DMS53 treated with DMSO at 0.1 percent for 48 hours (cell line): ENCODE data around the gene WFDC12.
"Not testable (repeated sequence)": the region's sequence is repeated elsewhere in the genome, so short reads cannot be mapped to it uniquely, and the experiment has no call there.

Experiments
- DNase-seq: peaks from one replicate; lab custom pipeline; 2025; ENCODE audit not compliant: unreplicated experiment; lab: John Stamatoyannopoulos, UW

Gene WFDC12, protein sequence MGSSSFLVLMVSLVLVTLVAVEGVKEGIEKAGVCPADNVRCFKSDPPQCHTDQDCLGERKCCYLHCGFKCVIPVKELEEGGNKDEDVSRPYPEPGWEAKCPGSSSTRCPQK

DNA sequence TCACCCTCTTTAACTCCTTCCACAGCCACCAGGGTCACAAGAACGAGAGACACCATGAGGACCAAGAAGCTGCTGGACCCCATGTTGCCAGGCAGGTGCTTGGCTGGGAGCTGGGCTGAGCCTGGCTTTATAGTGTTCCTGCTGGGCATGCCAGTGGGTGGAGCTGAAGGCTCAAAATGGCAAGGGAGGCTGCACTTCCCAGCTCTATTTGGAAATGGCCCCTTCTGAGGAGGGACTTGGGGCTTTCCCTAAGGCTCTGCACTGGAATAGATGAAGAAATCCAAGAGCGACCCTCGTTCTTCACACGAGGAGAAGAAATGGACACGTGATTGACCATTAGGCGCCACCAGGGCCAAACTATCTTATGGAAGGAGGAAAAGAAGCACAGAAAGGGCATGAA, at the start of gene WFDC12:
Gene WFDC12, minus strand, starts transcription at position 101 of the 400 bp plus-strand sequence. Its CDS starts 18 bp downstream, at position 83.
- DNase-seq: no peak

DNA sequence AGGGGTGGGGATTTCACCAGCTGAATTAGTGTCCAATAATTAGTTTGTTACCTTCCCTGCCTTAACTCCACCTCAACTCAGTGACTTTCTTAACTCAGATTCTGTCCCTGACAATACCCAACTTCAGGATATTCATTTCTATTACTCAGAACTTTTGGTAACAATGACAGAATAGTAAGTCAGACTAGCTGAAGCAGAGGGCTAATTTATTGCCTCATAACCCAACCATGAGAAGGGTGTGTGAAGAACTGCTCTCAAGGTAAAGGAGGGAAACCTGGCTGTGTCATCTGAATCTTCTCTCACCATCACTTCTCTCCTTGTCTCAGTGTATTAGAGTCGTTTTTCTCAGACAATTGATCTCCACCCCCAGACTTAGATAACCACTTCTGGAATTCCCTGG, 49.3 kb upstream of the WFDC12 start:
- no peak for DNase-seq

DNA sequence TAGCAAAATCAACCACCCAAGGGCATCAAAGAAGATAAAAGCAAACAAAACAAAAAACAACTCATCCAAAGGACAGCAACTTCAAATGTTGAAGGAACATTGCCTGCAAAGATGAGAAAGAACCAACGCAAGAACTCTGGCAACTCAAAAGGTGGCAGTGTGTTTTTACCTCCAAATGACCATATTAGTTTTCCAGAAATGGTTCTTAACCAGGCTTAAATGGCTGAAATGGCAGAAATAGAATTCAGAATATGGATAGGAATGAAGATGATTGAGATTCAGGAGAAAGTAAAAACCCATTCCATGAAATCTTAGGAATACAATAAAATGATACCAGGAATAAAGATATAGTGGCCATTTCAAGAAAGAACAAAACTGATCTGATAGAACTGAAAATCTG, 40.6 kb upstream of the WFDC12 start:
- DNase-seq: no peak

DNA sequence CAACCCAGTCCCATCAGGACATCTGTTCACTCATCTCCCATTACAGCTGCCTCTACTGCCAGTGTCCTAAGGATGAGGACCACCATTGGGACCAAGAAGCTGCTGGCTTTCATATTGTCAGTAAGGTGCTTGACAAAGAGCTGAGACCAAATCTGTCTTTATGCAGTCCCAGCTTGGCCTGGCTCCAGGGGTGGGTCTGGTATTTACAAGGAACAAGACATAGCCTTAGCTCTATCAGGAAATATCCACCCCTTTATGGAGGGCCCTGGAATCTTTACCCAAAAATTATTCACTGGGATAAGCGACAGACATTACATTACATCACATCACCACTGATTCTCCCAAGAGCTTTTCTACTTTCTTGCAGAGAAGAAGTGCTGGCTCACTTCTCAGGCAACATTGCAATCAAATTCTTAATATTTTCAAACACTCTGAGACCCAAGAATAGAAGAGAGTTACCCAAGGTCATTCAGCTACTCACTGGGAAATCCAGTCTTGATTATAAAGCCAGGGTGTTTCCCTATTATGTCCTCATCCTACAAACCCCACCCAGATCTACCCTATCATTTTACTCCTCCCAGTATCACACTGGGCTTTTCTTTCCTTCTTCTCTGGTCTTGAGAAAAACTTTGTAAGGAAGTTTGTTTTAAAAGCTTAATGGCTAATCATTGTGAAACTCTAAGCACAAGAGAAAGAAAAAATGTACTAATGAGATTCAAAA, 39.0 kb upstream of the WFDC12 start:
- no peak for DNase-seq

DNA sequence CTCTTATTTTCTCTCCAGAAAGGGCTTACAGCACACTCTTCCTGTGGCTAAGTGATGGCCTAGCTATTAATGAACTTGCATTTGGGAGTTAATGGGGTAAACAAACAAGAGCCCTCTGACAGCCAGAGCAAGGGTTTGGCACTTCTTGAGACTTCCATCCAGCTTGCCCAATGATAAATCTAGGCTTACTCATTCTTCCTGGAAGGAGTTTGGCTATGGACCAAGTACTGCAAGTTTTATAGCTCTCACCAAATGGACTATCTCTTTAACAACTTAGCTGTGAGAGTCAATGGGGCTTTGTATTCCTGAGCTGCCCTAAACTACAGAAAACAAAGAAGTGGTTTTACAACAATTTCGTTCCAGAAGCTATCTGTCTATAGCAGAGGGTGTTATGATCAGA, 33.7 kb upstream of the WFDC12 start:
- DNase-seq: no peak

DNA sequence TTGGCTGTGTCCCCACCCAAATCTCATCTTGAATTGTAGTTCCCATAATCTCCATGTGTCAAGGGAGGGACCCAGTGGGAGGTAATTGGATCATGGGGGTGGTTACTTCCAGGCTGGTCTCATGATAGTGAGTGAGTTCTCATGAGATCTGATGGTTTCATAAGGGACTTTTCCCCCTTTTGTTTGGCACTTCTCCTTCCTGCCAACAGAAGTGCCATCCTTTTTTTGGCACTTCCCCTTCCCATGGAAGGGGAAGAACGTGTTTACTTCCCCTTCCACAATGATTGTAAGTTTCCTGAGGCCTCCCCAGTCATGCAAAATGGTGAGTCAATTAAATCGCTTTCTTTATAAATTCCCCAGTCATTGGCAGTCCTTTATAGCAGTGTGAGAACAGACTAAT, 32.4 kb upstream of the WFDC12 start:
- DNase-seq: no peak

DNA sequence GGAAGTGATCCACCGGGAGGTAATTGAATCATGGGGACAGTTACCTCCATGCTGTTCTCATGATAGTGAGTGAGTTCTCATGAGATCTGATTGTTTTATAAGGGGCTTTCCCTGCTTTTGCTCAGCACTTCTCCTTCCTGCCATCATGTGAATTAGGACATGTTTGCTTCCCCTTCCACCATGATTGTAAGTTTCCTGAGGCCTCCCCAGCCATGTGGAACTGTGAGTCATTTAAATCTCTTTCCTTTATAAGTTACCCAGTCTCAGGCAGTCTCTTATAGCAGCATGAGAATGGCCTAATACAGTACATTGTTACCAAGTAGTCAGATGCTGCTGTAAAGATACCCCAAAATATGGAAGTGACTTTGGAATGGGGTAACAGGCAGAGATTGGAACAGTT, 30.5 kb upstream of the WFDC12 start:
- not testable (repeated sequence) for DNase-seq

DNA sequence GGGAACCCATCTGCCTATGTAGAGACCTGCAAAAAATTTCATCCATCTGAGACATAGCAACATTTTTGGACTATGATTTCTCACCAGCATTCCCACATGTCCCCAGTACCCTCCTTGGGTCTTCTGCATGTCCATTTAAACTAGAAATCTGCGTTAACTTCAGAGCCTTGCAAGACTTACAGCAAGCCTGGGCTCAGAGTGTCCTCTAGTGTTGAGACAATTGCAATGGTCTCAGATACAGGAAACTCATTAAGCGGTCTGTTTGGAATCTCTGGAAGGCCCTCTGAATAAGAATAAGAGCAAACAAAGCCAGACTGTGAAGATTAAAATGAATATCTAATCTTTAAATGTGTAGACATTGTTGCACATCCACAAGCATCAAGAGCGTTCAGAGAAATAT, 29.9 kb upstream of the WFDC12 start:
- DNase-seq: no peak

DNA sequence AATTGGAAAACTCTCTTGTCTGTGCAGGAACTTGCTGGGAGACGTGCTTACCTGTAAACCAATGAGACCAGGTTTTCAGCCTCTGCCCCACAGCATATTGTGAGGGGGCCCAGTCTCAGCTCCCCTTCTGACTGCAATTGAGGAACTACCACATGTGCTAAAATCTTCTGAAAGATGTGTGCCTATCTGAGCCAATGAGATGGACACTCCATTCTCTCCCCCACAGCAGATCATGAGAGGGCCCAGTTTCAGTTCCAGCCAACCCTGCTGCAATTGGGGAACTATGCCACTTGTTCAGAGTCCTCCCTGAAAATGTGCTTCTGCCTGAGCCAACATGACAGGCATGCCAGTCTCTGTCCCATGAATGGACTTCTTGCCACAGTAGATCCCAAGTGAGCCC, 29.5 kb upstream of the WFDC12 start:
- DNase-seq: no peak

DNA sequence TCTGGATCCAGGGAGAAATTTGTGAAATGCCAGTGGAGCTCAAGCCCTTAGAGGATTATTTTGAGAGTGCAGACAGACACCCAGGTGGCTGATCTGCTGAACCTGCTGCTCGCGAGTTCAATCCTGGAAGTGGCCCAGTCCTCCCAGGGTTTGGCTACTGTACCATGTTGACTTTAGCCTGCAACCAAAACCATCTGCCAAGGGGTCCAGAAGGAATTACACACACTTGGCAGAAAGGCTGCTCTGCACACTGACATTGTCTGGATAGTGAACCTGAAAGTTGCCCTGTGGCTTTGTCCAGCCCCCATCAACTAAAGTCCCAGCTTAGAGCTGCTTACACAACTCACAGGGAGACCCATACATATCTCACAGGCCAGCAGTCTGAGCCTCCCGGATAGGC, 28.9 kb upstream of the WFDC12 start:
- DNase-seq: no peak

DNA sequence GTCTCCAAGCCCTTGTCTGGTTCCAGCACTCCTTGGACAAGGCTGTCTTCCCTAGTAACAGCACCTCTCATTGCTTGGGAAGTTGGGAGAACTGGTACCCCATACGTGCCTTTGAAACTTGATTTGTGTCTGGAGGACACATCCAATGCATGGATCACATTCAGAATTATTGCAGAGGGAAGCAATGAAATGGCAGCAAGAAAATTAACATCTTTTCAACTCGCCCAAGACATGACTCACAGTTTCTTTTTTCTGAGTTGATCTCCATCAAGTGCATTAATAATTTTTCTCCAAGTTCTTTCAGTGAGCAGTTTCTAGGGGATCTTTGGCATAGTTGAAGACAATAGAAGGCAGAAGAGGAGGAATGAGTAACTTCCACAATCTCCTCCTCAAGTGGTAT, 28.1 kb upstream of the WFDC12 start:
- DNase-seq: no peak

DNA sequence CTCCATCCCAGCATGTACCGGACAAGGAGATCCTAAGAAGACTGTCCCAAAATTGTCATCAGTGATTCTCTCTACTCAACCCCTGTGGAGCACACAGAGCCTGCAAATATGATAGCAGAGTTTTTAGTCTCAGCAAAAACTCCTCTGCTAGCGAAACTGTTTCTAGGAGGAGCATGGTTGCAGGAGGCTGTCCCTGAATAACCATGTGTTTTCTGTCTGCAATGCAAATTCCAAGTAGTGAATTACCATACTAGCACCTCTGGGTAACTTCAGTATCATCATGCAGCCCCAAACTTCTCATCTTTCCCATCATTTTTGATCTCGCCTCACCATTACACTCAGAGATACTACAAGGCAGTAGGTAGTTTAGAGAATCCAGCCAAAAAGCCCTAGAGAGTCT, 24.8 kb upstream of the WFDC12 start:
- no peak for DNase-seq

DNA sequence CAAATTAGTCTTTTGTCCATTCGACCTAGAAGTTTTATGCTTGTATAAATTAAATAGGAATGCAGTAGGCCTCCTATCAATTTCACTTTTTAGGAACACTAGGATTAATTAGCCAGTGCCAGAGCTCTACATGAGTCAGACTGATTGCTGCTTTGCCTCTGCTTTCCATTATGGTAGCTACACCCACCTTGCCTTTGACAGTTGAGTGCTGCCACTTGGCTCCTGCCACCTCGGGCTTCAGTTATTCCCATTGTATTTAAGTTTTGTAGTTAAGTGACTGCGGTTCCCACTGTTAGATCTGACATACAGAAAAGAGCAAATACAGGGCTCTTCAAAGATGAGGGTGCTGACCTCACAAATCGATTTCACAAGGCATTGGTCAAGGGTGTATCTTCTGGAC, 16.6 kb upstream of the WFDC12 start:
- DNase-seq: no peak

DNA sequence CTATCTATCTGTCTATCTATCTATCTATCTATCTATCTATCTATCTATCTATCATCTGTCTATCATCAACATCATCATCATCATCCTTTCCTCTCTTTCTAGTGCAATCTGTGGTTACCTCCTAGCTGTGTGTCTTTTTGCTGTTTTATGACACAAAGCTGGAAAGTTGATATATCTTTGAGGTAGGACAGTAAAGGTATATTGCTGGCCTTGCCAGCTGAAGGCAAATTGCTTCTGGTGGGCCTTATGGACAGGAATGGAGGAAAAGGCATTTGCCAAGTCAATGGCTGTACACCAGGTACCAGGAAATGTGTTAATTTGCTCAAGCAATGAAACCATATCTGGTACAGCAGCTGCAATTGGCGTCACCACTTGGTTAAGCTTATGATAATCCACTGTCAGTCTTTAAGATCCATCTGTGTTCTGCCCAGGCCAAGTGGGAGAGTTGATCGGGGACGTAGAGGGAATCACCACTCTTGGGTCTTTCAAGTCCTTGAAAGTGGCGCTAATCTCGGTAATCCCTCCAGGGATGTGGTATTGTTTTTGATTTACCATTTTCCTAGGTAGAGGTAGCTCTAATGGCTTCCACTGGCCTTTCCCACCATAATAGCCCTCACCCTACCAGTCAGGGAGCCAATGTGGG, 15.6 kb upstream of the WFDC12 start:
- not testable (repeated sequence) for DNase-seq

DNA sequence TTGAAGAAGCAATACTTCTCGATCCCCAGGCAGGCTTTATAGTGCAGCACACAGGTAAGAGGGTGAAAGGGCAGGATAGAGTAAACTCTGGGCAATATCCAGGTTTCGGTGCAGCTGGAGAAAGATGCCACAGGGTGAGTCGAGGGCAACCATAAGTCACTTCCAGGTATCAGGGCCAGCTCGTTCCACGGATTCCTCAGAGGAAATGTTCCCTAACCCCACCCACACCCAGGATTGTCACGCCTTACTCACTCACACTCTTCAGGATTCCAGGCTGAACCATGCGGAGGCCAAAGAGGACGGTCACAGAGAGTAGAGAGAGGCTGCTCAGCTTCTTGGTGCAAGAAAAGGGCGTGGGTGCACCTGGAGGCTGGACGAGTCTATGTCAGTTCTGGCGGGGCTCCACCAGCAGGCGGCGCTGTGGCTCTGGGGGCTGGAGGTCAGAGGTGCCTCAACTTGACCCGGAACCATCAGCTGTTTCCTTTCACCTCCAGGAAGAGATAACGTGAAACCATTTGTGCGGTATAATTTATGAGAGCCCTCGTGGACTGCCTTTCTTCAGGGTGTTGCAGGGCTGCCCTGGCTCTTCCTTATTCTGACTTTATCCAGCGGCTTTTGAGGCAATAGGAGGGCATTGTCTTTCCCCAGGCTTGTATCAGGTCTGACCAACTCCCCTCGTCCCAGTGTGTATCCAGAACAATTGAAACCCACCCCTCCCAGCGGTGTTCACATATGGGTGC, 14.5 kb upstream of the WFDC12 start:
- peak; percentile 69 for DNase-seq

DNA sequence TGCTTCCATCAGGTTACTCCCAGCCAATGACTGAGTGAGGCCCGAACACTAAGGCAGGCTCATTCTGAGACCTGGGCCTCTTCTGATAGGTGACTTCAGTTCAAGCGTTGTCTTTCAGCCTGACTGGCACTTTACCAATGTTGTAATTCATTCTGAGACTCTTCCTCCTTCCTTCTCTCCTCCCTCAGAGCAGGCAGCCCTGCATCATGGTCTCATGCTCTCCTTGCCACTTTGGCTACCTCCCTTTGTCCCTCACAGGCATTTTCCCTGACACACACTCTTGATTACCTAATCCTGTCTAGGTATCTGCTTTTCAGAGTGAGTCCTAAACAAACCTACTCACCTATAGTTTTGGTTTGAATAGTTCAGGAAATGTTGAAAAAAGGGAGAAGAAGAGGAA, 12.6 kb upstream of the WFDC12 start:
- no peak for DNase-seq

DNA sequence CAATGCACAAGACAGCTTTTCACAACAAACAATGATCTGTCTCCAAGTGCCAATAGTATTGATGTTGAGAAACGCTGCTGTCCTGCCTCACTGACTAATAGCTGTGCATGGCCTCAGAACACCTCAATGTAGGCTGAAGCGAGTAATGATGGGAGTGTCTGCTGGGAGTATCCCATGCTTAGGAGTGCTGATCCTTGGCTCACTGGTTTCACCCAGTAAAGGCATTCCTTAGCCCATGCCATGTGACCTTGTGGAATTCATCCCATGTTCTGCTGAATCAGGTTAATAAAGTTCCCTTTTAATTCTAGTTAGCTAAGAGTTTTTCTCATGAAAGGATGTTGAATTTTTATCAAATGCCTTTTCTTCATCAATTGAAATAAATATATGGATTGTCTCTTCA, 3.8 kb upstream of the WFDC12 start:
- DNase-seq: no peak

DNA sequence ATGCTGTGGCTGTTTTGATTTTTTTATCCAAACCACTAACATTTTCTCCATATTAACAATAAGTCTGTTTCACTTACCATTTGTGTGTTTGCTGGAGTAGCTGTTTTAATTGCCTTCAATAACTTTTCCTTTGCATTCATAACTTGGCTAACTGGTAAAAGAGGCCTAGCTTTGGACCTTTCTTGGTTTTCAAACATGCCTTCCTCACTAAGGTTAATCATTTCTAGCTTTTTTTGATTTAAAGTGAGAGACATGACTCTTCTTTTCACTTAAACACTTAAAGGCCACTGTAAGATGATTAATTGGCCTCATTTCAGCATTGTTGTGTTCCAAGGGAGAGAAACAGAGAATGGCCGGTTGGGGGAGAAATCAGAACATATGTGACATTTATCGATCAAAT, 2.9 kb downstream of the WFDC12 start:
- no peak for DNase-seq

DNA sequence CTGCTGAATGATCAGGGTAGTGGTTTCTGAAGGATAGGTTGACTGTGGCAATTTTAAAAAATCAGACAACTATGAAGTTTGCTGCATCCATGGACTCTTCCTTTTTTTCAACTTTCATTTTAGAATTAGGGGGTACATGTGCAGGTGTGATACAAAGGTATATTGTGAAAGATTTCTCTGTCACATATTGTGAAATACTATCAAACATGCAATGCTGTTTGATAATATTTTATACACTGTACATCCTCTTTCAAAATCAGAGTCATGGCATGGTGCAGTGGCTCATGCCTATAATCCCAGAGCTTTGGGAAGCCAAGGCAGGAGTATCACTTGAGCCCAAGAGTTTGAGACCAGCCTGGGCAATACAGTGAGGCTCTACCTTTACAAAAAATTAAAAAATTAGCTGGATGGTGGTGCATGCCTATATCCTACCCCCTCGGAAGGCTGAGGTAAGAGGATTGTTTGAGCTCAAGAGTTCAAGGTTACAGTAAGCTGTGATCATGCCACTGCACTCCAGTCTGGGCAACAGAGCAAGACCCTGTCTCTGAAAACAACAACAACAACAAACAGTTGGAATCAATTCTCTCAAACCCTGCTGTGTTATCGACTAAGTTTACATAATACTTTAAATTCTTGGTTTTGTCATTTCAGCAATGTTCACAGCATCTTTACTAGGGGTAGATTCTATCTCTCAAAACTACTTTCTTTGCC, 4.6 kb downstream of the WFDC12 start:
- DNase-seq: no peak

DNA sequence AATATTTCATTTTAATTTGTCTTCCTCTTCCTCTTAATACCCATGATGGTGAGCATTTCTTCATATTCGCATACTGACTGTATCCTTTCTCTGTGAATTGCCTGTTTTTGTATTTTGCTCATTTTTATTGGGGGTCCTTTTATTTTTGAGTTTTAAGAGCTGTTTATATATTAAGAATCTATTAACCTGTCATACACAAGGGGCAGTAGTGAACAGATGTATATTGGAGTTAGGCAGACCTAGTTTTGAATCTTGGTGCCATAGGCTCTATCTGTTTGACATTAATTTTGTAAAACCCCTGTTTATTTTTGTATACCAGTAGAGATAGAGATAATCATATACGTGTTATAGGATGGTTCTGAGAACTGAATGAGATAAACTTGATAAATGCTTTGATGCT, 6.2 kb downstream of the WFDC12 start:
- DNase-seq: no peak

DNA sequence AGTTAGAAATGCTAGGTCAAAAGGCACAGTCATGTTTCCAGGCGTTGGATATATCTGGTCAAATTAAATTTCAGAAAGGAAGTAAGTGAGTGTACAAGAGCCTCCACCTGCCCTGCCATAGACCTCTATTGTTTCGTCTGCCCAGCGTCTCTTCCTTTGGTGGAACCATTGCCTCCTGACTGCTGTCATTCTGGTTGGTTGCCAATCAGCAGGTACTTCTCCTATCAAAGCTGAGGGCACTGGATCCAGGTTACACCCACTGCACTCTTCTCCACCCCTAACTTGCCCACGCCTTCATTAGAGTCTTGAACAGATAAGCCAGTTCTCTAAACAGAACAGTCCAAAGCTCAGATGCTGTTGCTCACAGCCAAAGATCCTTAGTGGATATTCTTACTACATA, 6.7 kb downstream of the WFDC12 start:
- no peak for DNase-seq
